OCI-LY1 (cell line): ENCODE data around the gene LMBR1L.

Experiments used
- H2AFZ ChIP-seq: fragments of 200-600 bp; sonication (generic), shearing (Covaris generic); 2 replicates; pipeline ENCODE4 v1.6.0; 2014; ENCODE audit warnings: antibody characterized with exemption, mild to moderate bottlenecking, low read length
- H3F3A ChIP-seq: fragments of 200-600 bp; sonication (generic), shearing (Covaris generic); 2 replicates; pipeline ENCODE4 v1.6.0; 2014; ENCODE audit warnings: mild to moderate bottlenecking, antibody characterized with exemption, low read length, moderate library complexity; ENCODE audit not compliant: insufficient read depth
- H3K27ac ChIP-seq: fragments of 200-600 bp; sonication (generic); 2 replicates; pipeline ENCODE4 v1.5.1; 2014; ENCODE audit warnings: low read length, mixed run types, mild to moderate bottlenecking, low read depth; ENCODE audit not compliant: poor library complexity, severe bottlenecking
- H3K27me3 ChIP-seq: fragments of 200-600 bp; sonication (generic); 2 replicates; pipeline ENCODE4 v1.6.0; 2014; ENCODE audit warnings: antibody characterized with exemption, mild to moderate bottlenecking, low read length, moderate library complexity; ENCODE audit not compliant: insufficient read depth
- H3K36me3 ChIP-seq: fragments of 200-600 bp; sonication (generic); 2 replicates; pipeline ENCODE4 v1.6.1; 2014; ENCODE audit warnings: mild to moderate bottlenecking, antibody characterized with exemption, low read length, moderate library complexity, mixed read lengths; ENCODE audit not compliant: insufficient read depth
- H3K4me1 ChIP-seq: fragments of 200-600 bp; sonication (generic); 2 replicates; pipeline ENCODE4 v1.5.1; 2014; ENCODE audit warnings: mild to moderate bottlenecking, low read length, moderate library complexity; ENCODE audit not compliant: insufficient read depth, severe bottlenecking
- H3K4me2 ChIP-seq: fragments of 200-600 bp; sonication (generic), shearing (Covaris generic); 2 replicates; pipeline ENCODE4 v1.6.1; 2014; ENCODE audit warnings: low read length
- H3K4me3 ChIP-seq: fragments of 200-600 bp; sonication (generic); 2 replicates; pipeline ENCODE4 v1.5.1; 2014; ENCODE audit warnings: low read length, low read depth, mild to moderate bottlenecking, mixed read lengths; ENCODE audit not compliant: poor library complexity, severe bottlenecking
- H3K79me2 ChIP-seq: fragments of 200-600 bp; shearing (Covaris generic); 2 replicates; pipeline ENCODE4 v1.6.1; 2016; ENCODE audit warnings: mixed run types, low read length, mixed read lengths; ENCODE audit not compliant: insufficient read depth
- H3K9ac ChIP-seq: fragments of 200-600 bp; sonication (generic), shearing (Covaris generic); 2 replicates; pipeline ENCODE4 v1.6.1; 2014; ENCODE audit warnings: mild to moderate bottlenecking, low read length, mixed read lengths
- H3K9me2 ChIP-seq: fragments of 200-600 bp; sonication (generic), shearing (Covaris generic); 2 replicates; pipeline ENCODE4 v1.6.1; 2014; ENCODE audit warnings: low read depth, mild to moderate bottlenecking, low read length, mixed read lengths
- H3K9me3 ChIP-seq: fragments of 200-600 bp; shearing (Covaris generic); 2 replicates; pipeline ENCODE4 v1.6.1; 2014; ENCODE audit warnings: low read length, mixed read lengths
- H4K20me1 ChIP-seq: fragments of 200-600 bp; sonication (generic), shearing (Covaris generic); 2 replicates; pipeline ENCODE4 v1.6.0; 2016; ENCODE audit warnings: mild to moderate bottlenecking, low read length; ENCODE audit not compliant: insufficient read depth
- CTCF ChIP-seq: fragments of 200-600 bp; sonication (generic), shearing (Covaris generic); IDR thresholded peaks from 2 replicates; pipeline ENCODE4 v1.5.1; 2017; ENCODE audit warnings: mild to moderate bottlenecking, antibody characterized with exemption, low read length, moderate library complexity, mixed read lengths
- EZH2 ChIP-seq: fragments of 200-600 bp; sonication (generic), shearing (Covaris generic); IDR thresholded peaks from 2 replicates; pipeline ENCODE4 v1.8.0; 2017; ENCODE audit warnings: borderline replicate concordance, mixed run types, mild to moderate bottlenecking, antibody characterized with exemption, low read length, moderate library complexity, mixed read lengths

Gene LMBR1L

GRCh38 chr12:49070971-49071370, 39.7 kb downstream of the LMBR1L start:
- Histone ChIP-seq H3K9me2 (no peaks in the 10 kb centered on the region), H3K79me2 (no peaks in the 10 kb centered on the region), H3K27me3 (no peaks in the 10 kb centered on the region), H3K36me3 (no peaks in the 10 kb centered on the region), H4K20me1 (no peaks in the 10 kb centered on the region), H2AFZ (no peak overlapping the region), H3F3A (no peaks in the 10 kb centered on the region), H3K4me3 (no peak overlapping the region), H3K4me1 (peaks cover 11% of the 10 kb centered on the region), H3K4me2 (no peak overlapping the region), H3K9ac (no peak overlapping the region), H3K9me3 (no peaks in the 10 kb centered on the region), H3K27ac (no peak overlapping the region)
- no peak for TF ChIP-seq EZH2
- TF ChIP-seq CTCF: no peak

GRCh38 chr12:49069507-49070346, 40.9 kb downstream of the LMBR1L start, which contains the start of gene RHEBL1:
Gene RHEBL1, minus strand, starts transcription at chr12:49069979. Its CDS starts 194 bp downstream, at chr12:49069785.
- Histone ChIP-seq H3F3A (no peaks in the 10 kb centered on the region), H3K79me2 (no peaks in the 10 kb centered on the region), H3K9me2 (no peaks in the 10 kb centered on the region), H3K36me3 (no peaks in the 10 kb centered on the region), H3K4me3 (peak within 1 kb of the TSS; percentile 71), H3K9me3 (no peaks in the 10 kb centered on the region), H2AFZ (0 out of 2 replicates have a peak within 1 kb of the TSS, but pooled peaks have one; percentile 22), H3K27ac (no peak within 1 kb of the TSS), H4K20me1 (no peaks in the 10 kb centered on the region), H3K4me1 (peaks cover 11% of the 10 kb centered on the region), H3K4me2 (peak within 1 kb of the TSS; percentile 75), H3K27me3 (no peaks in the 10 kb centered on the region), H3K9ac (peak within 1 kb of the TSS; percentile 54)
- TF ChIP-seq CTCF (peak; percentile 29; the same call in 1 of the 2 replicates), EZH2 (no peak)

GRCh38 chr12:49068879-49069506, 41.7 kb downstream of the LMBR1L start:
- Histone ChIP-seq H3K27me3 (no peaks in the 10 kb centered on the region), H3K4me3 (peak overlapping the region; percentile 71), H3K27ac (no peak overlapping the region), H3K9me2 (no peaks in the 10 kb centered on the region), H2AFZ (no peak overlapping the region), H3K4me1 (peaks cover 11% of the 10 kb centered on the region), H4K20me1 (no peaks in the 10 kb centered on the region), H3K9ac (peak overlapping the region; percentile 54), H3K79me2 (no peaks in the 10 kb centered on the region), H3K4me2 (peak overlapping the region; percentile 75), H3K36me3 (no peaks in the 10 kb centered on the region), H3F3A (no peaks in the 10 kb centered on the region), H3K9me3 (no peaks in the 10 kb centered on the region)
- TF ChIP-seq EZH2 (no peak), CTCF (no peak)
